Umbilical cord (tissue), 2 donors: ENCODE measurements around the gene DIPK1B. TPM values are rescaled to one million over a fixed set of nuclear protein-coding genes. Genes with fewer than 3 reads are reported as not detected.

Source experiments
- DNase-seq: peaks from one replicate; pipeline ENCODE4 v3.0.0-alpha.2; 2015; ENCODE audit warnings: low spot score
- total RNA-seq: library from RNA; depleted of rRNA; stranded (reverse); fragments of >200 nt; gene quantifications from one replicate; pipeline ENCODE4 v1.2.3, GENCODE V29; 2014; ENCODE audit warnings: low replicate concordance; ENCODE audit not compliant: insufficient read depth

Gene DIPK1B
- total RNA-seq, 1 donor from 2014 or later, result 3.1 TPM

GRCh38 chr9:136673088-136673974, 39.0 kb upstream of the DIPK1B start:
- DNase-seq, result no peak

GRCh38 chr9:136673975-136674785, 38.2 kb upstream of the DIPK1B start:
- no peak for DNase-seq

GRCh38 chr9:136674786-136675349, 37.5 kb upstream of the DIPK1B start:
- DNase-seq, result no peak

GRCh38 chr9:136675477-136676296, 36.7 kb upstream of the DIPK1B start:
- no peak for DNase-seq

GRCh38 chr9:136676297-136676794, 36.0 kb upstream of the DIPK1B start:
- no peak for DNase-seq

- no peak for DNase-seq
Observed at GRCh38 chr9:136676920-136677686, 35.3 kb upstream of the DIPK1B start.

GRCh38 chr9:136678034-136678433, 34.3 kb upstream of the DIPK1B start:
- DNase-seq, result no peak

GRCh38 chr9:136678624-136679023, 33.7 kb upstream of the DIPK1B start:
- no peak for DNase-seq

- DNase-seq, result no peak
Observed at GRCh38 chr9:136679431-136679941, 32.9 kb upstream of the DIPK1B start.

- DNase-seq, result no peak
Observed at GRCh38 chr9:136681029-136681428, 31.3 kb upstream of the DIPK1B start.

GRCh38 chr9:136681945-136682699, 30.2 kb upstream of the DIPK1B start:
- DNase-seq, result no peak

- DNase-seq, result no peak
Observed at GRCh38 chr9:136682710-136683109, 29.7 kb upstream of the DIPK1B start.

GRCh38 chr9:136683173-136683745, 29.1 kb upstream of the DIPK1B start:
- DNase-seq, result no peak

- DNase-seq, result no peak
Observed at GRCh38 chr9:136683755-136684154, 28.6 kb upstream of the DIPK1B start.

- DNase-seq, result no peak
Observed at GRCh38 chr9:136684339-136684738, 28.0 kb upstream of the DIPK1B start.

GRCh38 chr9:136684799-136685198, 27.6 kb upstream of the DIPK1B start:
- no peak for DNase-seq

- no peak for DNase-seq
Observed at GRCh38 chr9:136685216-136685615, 27.2 kb upstream of the DIPK1B start.

GRCh38 chr9:136685790-136686533, 26.4 kb upstream of the DIPK1B start:
- no peak for DNase-seq

GRCh38 chr9:136686534-136686793, 25.9 kb upstream of the DIPK1B start:
- no peak for DNase-seq
